HG02642 (cell line): ENCODE measurements around the gene ANO6.
A peak's percentile ranks its signal among the peaks of the same experiment; 100 is the strongest.
"Not testable (repeated sequence)": the region's sequence is repeated elsewhere in the genome, so short reads cannot be mapped to it uniquely, and the experiment has no call there.

Experiments used
- ATAC-seq: cut with Tn5 transposase; IDR thresholded peaks from one replicate; pipeline ENCODE4 v1.9.1; 2021; ENCODE audit warnings: mild to moderate bottlenecking; ENCODE audit not compliant: unreplicated experiment, poor library complexity

Gene ANO6

DNA sequence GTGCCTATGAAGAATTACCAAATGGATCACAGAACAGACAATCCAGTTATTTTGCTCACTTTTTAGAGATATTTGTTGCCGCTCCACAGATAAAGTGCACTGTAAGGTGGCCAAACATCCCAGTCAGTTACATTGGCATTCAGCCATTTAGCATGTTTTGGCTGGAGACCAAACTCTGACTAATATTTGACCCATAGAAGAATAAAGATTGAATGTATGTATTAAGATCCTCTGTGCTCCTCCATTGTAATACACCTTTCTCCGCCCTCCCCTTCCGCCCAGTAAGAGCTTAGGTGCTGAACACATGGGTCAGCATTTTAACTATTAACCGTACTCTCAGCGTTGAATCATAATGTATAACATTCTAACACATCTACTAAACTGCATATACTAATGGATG is 163.4 kb downstream of the ANO6 start:
- ATAC-seq = no peak

DNA sequence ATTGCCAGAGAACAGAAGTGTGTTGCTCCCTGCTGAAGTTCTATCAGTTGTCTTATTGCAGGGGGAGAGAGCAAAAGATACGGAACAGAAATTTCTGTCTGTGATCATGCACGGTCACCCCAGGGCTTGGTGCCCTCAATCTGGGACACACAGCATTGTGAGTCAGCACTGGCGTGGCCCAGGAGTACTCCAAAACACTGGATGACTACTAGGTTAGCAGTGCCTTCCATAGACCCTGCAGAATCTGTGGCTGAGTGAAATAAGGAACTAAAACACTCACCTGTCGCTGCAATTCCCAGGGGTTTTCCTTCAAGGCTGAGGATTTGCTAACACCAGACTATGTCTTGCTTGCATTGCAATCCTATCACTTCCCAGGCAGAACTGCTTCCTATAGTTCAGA is 165.5 kb downstream of the ANO6 start:
- no peak for ATAC-seq

DNA sequence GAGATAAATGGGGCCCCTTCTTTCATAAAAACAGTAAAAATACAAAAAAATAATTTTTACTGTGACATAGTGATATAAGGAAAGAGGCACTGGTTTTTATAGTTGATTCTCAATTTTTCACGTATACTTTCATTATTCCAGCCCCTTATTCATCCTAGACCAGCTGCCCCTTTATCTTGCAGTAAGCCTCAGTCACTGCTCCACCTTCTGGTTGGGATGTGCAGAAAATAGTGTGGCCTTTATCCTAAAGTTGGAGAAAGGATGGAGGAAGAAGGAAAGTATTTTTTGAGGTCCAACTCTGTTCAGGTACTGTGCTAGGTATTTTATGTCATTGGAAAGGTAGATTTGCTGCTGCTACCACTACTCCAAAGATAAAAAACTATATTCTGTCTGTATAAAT is 172.7 kb downstream of the ANO6 start:
- ATAC-seq = no peak

DNA sequence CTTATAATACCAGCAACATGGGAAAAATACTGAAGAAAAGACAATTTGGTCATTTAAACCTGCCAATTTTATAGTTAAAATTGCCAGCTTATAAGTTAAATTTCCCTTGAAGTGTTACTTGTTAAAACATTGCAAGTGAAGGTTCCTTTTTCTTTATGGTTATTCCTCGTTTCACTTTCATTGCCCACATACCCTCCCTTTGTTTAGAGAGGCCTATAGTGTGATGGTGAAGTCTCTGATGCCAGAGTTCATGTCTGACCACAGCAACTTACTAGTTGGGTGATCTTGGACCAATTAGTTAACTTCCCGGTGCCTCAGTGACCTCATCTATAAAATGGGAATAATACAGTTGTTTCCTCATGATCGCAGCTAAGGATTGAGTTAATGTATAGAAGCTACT is 173.5 kb downstream of the ANO6 start:
- no peak for ATAC-seq

DNA sequence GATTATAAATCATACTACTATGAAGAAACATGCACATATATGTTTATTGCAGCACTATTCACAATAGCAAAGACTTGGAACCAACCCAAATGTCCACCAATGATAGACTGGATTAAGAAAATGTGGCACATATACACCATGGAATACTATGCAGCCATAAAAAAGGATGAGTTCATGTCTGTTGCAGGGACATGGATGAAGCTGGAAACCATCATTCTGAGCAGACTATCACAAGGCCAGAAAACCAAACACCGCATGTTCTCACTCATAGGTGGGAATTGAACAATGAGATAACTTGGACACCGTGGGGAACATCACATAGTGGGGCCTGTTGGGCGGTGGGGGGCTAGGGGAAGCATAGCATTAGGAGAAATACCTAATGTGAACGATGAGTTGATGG is 181.6 kb downstream of the ANO6 start:
- ATAC-seq = not testable (repeated sequence)

DNA sequence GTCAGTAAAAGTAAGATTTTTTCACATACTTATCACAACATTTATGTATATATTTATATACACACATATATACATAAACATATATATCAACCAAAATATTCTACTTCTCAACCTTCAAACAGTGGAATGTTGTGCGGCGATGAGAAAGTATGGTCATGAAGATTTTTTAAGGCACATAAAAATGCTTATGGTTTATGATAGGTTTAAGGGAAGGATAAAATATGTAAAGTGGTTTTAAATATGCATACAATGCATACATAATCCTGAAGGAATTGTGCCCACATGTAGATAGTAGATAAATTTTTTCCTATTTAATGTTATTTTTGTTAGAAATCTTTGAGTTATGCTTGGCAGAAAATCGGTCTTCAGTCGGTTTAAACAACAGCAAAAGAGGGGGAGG is 182.7 kb downstream of the ANO6 start:
- no peak for ATAC-seq

DNA sequence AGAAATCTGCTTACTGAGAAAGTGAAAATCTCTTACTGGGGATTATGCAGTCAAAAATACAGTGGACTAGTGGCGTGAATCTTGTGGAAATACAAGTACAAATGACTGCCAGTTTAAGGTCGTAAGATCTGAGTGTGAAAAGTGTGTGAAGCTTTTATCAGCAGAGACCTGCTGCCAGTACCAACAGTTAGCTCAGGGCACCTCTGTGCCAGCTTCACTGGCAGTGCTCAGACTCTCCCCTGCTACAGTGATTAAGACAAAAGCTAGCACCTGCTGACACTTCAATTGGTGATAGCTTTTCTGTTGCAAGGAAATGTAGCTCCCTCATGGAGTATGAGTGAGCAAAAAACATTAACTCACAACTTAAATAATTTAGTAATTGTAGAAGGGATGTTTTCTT is 185.1 kb downstream of the ANO6 start:
- no peak for ATAC-seq

DNA sequence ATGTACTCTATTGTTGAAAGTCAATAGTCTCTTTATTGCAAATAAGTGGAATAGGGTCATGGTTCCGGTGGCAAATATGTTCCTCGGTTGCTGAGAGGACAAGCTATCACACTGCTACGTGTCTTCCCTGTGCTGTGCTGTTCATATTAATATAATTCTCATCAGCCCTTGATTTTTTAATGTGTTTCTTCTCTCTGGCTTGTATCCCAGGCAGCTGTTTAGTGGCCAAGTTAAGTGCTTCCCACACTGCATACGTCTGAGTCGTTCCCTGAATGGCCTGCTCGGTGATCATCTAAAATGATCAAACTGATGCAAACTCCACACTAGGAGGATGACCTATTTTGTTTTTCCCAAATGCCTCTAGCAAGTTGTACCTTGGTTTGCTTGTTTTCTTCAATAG is 186.4 kb downstream of the ANO6 start:
- no peak for ATAC-seq

DNA sequence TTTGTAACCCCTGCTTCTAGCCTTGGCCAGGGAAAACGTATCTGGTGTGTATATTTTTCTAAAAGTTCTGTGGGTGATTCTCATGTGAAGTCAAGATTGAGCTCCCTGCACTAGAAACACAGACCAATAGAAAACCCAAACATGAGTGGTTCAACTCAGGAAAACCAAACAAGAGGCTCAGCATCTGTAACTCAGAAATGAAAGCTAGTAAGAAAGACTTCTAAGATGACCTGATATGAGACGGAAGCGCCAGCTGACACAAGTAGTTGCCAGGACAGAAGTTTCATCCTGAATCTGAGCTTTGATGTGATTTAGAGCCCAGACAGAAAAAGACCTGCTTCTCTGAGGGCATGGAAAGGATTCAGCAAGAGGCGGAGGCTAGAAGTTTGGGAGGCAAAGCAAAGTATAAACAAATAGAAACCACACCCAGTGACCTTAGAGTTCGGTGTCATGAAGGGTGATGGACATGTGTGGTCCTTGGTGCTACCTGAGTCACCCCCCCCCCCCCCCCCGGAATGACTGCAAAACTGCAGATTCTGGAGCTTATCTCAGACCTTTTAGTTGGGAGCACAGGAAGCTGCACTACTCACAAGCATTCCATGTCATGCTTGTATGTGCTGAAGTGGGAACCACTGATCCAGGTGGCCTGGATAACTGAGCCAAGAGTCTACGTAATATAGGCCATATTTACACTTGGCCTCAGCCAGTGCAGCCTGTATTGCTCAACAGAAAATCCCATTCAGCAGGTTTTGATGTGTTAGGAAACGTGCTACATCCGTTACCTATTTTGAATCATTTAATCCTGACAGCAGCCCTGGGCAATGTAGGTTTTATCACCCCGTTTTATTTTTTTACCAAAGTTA is 191.3 kb downstream of the ANO6 start:
- ATAC-seq = no peak

DNA sequence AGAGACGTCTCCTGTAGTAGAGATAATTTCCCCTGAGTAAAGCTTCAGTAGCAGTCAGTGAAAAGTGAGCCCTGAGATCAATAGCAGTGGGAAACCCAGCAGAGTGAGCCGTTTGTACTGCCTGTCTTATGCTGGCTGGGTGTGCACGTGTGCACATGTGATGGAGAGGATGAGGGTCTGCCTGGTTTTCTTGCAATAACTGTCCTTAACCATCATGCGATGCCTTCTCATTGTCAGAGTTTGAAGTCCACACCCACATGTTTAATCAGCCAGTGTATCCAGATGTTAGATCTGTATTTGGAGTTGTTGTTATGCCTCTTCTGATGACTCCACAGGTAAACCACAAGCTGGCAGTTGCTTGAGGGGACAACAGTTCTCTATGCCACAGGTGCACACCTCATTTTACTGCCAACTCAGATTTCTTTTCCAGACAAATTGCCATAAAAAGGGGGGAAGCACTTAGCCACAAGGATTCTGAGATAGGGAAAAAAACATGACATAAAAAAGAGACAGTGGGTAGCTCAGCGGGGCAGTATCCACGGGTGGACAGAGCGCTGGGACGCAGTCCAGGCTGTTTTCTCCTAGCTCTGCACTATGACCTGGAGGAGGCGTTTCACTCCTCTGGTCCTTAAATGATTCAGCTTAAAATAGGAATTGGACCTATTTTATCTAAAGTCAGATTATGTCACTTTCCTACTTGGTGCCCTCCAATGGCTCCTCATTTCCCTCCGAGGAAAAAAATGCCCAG is 192.3 kb downstream of the ANO6 start:
- no peak for ATAC-seq

DNA sequence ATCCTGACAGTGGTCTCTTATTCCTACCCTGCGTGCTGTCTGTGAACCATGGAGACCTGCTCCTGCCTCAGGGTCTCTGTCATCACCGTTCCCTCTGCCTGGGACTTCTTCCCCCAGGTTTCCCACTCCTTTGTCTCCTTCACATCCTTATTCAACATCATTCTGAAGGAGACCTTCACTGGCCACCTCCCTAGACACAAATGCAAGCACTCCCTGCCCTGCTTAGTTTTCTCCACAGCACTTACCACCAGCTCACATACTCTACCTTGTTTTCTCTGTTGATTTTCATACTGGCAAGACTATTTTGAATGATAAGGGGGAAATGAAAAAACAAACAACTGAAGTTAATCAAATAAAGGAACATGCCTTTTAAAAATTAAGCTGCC is 192.8 kb downstream of the ANO6 start:
- no peak for ATAC-seq

DNA sequence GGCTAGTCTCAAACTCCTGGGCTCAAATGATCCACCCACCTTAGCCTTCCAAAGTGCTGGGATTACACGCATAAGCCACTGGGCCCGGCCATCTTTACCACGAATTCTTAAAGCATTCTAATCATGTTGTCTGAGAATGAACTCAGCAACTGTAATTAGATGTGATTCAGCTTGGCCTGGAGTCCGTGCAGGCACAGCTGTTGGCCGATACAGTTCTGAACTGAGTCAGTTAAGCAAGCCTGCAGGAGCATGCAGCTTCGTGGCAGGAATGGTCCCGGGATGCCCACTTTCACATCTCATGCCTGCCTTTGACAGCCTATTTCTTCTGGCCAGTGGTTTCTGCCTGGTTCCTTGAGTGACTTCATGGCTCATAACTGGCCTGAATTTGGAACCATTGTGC is 194.1 kb downstream of the ANO6 start:
- ATAC-seq = no peak

DNA sequence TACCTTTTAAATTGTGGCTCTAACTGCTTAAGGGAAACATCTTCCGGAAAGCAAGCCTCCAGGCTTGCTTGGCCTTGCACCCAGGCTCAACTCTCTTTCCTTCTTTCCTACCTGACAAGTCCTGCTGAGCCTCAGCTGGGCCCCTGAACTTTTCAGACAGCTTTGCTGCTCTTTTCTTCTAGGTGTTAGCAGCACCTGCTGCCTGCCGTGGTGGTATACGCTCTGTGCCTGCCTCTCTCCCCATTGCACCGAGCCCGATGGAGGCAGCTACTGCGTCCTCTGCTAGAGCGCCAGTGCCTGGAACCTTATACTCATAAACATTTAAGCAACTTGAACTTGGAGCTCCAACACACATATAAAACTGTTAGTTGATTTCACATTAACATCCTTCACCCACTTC is 195.7 kb downstream of the ANO6 start:
- no peak for ATAC-seq

DNA sequence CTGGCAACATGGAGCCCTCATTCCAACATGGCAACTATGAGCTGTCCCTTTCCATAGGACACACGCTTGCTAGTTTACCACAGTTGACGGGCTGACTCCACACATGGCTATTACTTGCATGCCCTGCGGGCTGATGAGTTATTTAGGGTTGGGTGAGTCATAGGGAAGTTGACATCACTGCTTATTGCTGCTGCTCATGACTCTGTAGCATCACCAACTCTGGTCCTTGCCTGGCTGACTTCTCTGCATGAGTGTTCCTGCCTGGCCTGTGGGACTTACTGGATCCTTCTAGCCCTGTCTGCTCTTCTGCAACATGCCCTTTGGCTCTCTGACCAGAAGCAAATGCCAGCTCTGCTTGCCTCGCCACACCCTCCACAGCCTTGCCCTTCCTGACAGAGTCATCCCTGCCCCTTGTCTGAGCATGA is 199.5 kb downstream of the ANO6 start:
- ATAC-seq = peak; percentile 98

DNA sequence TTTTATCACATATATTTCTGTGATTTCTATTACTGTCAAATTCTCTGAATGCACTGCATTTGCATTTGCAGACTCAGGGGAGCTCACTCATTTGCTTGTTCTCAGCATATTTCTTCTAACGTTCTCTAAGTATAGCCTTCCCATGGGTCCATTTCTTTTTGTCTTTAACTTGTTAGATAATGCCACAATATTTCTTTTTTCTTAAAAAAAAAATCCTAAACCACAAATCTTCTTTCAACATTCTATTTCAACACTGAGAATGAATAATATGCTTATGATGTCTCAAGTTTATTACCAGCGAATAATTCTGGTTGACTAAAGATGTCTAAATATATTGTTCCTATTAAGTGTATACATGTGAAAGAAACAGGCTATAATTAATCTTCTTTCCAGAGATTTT is 200.2 kb downstream of the ANO6 start:
- ATAC-seq = no peak

DNA sequence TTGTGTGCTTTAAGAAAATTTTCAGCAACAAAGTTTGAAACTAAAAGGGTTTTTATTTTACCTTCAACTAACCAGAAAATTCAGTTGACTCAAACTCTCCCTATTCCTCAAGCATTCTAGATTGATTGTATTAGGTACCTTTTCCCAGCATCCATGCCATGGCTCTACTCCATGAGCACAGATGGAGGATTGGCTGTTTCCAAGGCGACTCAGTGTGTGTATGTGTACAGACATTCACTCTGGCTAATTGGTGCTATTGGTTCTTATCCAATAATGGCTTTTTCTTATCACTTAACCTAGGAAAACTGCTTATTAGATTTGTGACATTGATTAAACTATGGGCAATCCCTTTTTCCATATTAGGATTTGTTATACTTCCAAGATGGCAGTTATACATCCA is 202.6 kb downstream of the ANO6 start:
- no peak for ATAC-seq

DNA sequence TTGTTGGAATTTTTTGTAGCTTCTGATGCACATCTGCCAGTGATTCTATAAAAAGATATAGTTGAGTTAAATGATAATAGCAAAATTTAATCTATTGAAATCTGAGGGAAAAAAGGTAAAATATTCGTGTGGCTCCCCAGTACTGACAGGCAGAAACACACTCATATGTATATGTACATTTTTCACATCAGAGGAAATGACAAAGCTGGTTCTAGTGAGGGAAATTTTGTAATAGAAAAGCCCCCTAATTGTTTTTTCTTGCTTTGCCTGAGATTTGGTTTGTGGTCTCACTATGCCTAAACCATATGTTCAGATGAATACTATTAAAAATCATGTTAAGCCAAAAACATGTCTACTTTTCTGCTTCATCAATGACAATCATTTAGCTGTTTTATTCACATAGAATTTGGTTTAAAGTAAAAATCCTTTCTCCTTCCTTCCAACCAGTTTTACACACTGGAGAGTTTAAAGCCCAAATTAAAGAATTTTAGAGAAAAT is 203.5 kb downstream of the ANO6 start:
- no peak for ATAC-seq

DNA sequence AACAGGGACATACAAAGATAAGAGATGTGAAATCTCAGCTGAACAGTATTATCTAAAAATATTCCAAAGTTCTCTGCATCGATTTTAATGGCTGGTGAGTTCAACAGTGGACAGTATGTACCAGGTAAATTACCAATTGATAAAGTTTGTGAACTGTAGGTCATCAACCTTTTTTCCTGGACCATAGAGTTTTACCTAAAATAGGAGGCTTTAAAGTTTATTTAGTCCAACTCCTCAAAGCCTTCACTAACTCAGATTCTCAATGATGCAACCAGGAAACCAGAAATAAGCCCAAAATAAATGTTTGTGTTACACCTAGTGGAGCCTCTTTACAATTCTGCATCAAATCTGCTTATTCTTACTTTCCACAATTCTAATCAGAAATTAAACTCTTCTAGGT is 205.8 kb downstream of the ANO6 start:
- no peak for ATAC-seq

DNA sequence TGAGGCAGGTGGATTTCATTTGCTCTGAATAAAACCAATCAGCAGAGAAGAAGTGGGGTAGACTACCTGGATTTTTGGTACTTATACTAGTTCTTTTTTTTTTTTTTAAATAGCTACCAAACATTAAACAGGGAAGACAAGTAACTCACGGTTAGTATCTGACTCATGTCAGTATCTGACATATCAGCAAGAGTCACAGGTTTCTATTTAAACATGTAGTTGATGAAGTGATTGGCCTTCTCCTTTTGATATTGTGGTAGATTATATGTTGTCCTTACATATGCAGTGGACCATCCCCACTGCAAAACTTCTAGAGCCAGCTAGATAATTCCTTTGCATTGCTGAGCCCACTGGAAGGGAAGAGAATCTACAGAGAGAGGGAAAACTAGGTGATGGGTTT is 208.0 kb downstream of the ANO6 start:
- no peak for ATAC-seq

DNA sequence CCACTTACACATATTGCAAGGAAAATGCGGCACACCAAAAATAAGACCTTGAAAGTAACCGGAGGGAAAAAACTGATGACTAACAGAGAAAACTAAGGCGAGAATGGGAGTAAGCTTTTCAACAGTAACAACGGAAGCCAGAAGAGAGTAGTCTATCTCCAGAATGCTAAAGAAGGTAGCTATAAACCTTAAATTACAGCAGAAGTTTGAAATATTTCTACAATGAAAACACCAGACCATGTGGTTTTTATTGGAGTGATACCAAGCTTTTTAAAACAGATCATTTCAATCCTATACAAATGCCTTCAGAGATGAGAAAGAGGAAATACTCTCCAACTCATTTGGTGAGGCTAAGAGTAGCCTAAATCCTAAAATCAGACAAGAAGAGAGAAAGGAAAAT is 209.5 kb downstream of the ANO6 start:
- no peak for ATAC-seq

DNA sequence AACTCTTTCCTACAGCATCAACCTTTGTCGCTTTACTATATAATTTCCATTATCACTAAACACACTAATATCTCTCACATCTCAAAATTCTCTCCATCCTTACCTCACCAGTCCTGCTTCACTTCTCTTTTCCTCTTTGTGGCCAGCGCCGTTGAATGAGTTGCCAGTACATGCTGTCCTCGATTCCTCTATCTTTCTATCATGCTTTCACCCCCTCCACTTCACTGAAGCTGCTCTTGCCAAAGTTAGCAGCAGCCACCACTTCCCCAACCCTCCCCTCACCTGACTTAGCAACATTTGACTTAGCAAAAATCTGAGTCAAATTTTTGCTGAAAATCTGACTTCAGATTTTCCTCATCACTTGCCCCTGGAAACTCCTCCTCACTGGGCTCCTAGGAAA is 210.4 kb downstream of the ANO6 start:
- ATAC-seq = no peak

DNA sequence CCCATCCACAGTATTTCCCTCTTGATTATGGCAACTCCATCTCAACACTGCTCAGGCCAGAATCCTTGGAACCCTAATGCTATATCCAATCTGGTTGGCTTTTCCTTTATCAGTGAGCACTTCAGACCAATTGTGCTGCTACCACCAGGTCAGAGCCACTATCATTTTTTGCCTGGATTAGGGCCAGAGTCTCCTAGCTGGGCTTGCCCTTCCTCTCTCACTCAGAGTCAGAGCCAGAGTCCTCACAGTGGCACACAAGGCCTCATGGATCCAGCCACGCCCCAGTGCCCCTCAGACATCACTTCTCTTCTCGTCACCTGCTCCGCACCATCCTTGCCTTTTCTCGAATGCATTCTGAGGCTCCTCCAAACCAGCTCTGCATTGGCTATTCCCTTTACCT is 211.1 kb downstream of the ANO6 start:
- ATAC-seq = no peak
